NCI-H187 (cell line): ENCODE data around the gene ALDH6A1.

Source experiments
- DNase-seq, 2 experiments: peaks; one replicate each; lab custom pipeline; 2025; lab: John Stamatoyannopoulos, UW

ALDH6A1 gene

DNA sequence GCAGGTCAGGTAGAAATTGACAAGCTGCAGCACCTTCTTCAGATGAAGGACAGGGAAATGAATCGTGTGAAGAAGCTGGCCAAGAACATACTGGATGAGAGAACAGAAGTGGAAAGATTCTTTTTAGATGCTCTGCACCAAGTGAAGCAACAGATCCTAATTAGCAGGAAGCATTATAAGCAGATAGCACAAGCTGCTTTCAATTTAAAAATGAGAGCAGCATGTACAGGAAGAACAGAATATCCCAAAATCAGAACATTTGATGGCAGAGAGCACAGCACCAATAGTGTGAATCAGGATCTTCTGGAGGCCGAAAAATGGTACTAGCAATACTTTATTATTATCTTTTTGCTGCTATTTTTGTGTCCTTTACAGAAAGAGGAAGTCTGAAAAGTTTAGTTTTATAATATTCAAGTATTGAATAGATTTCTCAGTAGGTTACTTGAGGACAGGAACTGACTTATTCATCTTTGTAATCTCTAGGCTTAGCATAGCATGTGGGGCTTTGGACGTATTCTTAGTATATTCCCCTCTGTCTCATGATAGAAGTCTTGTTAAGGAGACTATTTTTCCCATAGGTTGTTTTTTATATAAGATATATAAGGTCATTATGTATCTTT, 34.3 kb downstream of the ALDH6A1 start:
- no peak for DNase-seq

DNA sequence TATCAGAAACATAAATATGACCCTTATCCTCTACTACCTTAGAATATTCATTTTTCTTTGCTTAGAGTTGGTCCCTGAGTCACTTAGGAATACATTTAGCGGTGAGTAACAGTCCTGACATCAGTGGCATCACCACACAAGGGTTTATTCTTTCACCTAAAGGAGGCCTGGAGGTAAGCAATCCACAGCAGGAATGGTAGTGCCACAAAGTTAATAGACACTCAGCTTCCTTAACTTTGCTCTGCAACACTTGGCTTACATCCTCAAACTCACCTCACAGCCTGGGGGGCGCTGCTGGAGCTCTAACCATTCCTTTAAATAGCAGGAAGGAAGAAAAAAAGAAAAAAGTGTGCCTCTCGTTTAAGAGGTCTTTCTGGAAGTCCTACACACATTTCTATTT, 36.0 kb downstream of the ALDH6A1 start:
- DNase-seq, result no peak

DNA sequence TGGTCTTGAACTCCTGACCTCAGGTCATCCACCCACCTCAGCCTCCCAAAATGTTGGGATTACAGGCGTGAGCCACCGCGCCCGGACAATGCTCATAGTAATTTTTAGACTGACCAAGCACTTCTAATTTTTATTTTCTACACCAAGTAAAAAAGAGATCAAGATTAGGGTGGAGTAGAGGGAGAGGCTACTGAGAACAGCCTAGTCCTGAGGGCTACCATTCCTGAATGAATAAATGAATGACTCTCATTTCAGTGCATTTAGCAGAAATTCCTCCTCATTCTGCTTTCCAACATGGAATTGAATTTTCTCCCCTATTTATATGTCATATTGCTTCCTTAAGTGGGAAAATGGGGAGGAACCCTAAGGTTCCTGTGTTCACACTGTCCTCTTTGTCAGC, 38.7 kb downstream of the ALDH6A1 start:
- no peak for DNase-seq

DNA sequence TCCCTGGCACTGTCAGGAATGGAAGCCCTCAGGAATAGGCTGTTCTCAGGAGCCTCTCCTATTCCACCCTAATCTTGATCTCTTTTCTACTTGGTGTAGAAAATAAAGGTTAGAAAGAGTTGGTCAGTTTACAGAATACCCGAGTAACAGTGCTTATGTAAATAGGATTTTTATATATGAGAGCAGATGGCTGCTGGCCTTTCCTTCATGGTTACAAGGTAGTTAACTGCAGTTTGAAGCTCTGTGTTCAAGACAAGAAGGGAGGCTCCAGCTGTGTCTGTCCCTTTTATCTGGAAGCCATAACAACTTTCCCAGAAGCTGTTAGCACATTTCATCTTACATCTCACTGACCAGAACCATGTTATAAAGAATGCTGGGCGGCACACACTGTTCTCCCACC, 42.0 kb downstream of the ALDH6A1 start:
- no peak for DNase-seq

DNA sequence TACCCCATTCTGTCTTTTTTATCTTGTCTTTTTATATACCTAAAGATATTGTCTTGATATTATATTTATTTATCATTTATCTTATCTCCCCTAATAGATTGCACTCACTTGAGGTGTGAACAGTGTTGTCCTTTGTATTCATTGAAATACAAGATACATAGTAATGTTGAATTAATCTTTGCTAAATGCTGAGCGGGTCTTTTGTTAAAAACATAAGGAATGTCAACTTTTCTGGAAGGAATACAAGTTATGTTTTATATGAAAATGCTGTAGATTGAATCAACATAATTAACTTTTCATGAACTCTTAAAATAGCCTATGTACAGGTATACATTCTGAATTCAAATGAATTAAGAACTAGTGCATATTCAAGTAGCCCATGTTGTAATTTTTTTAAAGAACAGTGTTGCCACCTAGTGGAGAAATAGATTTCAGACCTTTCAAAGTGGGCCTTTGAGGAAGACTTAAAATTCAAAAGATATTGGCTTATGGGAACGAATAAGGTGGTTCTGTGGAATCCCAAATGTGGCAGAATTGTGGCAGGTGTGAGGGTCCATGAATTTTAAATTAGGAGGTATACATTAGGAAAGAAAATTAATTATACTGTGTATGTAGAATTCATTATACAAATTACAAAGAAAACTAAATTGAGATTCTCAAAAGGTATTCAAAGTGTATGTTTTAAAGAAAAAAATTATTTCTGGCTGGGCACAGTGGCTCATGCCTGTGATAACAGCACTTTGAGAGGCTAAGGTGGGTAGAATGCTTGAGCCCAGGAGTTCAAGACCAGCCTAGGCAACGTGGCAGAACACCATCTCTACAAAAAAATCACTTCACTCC, 46.0 kb downstream of the ALDH6A1 start:
- DNase-seq, result peak in 1 of 2 experiments; percentile 13

DNA sequence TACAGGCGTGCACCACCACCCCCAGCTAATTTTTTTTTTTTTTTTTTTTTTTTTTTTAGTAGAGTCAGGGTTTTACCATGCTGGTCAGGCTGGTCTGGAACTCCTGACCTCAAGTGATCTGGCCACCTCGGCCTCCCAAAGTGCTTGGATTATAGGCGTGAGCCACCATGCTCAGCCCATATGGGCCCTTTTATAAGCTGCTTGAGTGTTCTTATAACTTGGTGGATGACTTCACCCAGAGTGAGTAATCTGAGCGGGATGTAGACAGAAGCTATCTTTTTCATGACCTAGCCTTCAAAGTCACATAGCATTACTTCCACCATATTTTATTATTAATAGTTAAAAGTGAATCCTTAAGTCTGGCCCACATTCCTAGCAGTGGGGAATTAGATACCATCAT, 48.7 kb downstream of the ALDH6A1 start:
- DNase-seq, result no peak

DNA sequence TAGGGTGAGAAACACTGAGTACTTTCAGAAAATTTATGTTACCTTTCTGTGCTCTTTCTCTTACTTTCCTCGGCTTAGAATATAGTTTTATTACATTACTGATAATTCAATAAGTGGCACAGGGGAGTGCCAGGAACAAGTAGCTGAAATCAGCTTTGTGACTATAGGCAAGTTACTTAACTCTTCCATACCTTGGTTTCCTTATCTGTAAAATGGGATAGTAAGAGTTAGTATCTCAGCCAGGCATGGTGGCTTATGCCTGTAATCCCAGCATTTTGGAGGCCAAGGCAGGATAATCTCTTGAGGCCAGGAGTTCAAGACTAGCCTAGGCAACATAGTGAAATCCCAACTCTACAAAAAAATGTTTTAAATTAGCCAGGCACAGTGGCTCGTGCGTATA, 49.7 kb downstream of the ALDH6A1 start:
- DNase-seq, result no peak

DNA sequence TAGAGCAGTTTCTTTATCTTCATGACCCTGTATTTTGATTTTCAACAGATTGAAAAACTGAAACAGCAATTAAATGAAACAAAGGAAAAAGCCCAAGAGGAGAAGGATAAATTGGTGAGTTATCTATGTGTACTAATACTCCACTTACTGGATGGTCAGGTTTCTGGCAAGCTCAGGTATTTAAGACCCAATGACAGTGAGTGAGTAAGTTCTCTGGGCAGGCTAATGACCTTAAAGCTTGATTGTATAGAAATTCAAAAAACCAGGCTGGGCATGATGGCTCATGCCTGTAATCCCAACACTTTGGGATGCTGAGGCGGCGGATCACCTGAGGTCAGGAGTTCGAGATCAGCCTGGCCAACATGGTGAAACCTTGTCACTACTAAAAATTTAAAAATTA, 55.1 kb downstream of the ALDH6A1 start:
- no peak for DNase-seq

DNA sequence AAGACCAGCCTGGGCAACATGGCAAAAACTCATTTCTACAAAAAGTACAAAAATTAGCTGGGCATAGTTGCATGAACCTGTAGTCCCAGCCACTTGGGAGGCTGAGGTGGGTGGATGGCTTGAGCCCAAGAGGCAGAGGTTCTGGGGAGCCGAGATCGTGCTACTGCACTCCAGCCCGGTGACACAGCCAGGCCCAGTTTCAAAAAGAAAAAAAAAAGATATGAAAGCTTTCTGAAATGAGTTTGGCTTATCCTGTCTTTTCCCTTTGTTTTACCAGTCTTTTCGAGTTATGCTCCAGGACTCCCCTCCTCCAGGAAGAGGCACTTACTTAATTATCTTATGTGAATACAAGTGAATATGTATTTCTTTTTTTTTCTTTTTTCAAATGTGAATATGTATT, 61.9 kb downstream of the ALDH6A1 start:
- DNase-seq, result no peak

DNA sequence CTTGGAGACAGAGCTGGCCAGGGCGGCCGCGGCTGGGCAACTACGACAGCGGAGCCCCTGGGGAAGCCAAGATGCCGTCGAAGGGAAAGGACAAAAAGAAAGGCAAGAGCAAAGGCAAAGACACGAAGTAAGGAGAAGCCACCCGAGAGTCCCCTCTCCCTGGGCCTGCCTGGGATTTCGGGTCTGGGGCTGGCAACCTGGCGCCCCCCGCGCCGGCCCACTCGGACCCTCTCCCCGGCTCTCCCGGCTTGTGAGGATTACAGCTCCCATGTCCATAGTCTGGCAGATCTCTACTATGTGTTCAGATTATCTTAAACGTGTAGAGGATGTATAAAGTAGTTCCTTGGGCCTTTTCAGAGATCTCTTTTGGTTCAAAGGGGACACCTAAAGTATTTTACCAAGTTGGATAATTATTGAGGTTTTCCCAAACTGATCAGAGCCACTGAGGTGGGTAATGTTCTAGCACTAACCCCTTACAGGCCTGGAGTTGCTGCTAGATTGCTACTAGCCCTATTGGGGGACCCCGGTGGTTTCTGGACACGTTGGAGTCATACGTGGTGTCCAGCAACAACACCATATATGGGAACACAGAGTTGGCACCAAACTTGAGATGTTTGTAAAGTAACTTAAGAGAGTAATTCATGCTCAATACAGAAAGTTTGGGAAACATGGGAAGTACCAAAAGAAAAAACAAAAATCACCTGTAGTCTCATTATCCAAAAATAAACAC, 64.7 kb downstream of the ALDH6A1 start:
- no peak for DNase-seq

DNA sequence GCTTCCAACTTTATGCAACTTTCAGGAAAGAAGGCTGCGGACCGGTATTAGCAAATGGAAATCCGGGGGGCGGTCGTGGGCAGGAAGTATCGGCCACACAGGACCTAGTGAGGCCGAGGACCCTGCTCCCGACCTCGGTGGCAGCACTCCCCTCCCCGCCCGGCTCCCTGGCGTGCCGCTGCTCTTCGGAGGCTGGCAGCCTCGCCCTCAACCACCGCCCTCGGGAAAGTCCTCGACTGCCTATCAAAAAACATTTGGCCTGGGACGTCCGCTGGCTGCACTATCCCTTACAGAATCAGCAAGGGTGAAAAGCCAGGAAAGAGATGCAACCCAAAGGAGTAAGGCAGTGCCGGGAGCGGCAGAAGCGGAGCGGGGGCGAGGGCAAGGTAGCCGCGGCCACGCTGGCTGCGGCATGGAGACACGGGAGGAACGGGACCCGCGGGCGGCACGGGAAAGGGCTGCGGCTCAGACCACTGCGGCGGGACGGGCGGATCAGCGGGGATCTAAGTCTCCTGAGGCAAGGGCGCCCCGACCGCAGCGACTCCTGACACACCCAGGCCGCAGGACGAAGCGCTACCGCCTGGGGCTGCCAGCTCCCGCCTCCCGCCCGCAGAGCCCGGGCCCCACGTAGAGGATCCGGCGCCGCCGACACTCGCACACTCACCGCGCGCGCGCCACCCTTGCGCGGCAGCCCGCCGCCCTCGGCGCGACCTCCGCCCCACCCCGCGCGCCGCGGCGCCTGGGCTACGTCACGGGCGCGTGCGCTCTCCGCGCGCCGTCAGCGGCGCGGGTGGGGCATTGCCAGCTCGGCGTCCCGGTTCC, 65.5 kb downstream of the ALDH6A1 start, which contains the start of the genes BBOF1 and ENTPD5:
Gene BBOF1, plus strand, starts transcription at position 764 of the 822 bp plus-strand sequence. CDS start 130 bp downstream, outside the sequence.
Gene ENTPD5, minus strand, starts transcription at position 703 of the 822 bp plus-strand sequence. CDS start 31,186 bp downstream, outside the sequence.
- peak; percentile 68 to 81 for DNase-seq

DNA sequence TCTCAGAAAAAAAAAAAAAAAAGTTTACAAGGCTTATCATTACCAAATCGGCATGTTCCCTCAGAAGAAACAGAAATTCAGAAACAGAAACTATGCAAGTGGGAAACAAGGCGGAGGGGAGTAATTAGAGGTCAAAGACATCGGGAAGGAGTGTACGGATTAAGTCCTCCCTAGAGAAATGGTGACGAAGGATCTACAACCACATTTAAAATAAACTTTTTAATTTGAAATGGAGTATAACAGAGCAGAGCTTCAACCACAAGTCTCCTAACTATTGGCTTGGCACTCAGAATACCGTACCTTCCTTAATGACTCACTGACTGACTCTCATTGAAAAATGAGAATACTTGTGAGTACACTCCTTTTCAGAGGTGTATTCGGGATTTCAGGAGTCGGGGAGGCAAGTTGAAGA, 66.1 kb downstream of the ALDH6A1 start:
- no peak for DNase-seq

DNA sequence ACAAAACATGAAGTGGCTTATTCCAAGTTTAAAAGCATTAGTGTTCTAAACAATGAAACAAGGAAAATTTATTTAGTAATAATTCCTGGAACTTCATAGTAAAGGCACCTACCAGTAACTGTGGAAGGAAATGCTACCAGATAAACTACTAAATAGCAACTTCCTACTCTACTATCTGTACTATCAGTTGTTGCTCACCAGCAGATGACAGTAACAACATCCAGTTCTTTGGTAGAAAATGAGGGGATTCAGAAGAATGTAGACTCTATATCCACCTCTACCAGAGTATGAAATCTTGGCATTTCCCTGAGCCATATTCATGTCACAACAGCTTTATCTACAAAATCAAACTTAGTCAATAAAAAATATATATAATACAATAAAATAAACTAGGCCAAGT, 68.3 kb downstream of the ALDH6A1 start:
- no peak for DNase-seq

DNA sequence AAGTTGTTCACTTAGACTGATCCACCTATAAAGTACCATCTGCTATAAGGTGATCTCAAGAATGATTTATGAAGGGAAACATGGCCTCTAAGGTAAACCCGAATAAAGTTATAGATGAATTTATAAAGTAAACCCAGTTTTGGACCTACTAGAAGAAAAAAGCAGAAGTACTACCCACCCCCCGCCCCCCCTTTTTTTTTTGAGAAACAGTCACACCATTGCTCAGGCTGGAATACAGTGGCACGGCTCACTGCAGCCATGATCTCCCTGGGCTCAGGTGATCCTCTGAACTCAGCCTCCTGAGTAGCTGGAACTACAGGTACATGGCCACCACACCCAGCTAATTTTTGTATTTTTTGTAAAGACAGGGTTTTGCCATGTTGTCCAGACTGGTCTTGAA, 69.1 kb downstream of the ALDH6A1 start:
- no peak for DNase-seq

DNA sequence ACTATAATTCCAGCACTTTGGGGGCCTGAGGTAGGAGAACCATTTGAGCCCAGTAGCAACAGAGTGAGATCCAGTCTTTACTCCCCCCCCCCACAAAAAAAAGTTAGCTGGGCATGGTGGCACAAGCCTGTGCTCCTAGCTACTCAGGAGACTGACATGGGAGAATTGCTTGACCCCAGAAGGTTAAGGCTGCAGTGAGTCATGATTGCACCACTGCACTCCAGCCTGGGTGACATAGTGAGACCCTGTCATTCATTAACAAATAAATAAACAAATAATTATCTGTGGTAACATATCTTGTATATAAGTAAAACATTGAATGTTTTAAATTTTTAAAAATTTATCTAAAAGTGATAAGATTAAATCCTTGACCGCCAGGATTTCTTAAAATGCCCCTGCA, 70.0 kb downstream of the ALDH6A1 start:
- DNase-seq, result no peak

DNA sequence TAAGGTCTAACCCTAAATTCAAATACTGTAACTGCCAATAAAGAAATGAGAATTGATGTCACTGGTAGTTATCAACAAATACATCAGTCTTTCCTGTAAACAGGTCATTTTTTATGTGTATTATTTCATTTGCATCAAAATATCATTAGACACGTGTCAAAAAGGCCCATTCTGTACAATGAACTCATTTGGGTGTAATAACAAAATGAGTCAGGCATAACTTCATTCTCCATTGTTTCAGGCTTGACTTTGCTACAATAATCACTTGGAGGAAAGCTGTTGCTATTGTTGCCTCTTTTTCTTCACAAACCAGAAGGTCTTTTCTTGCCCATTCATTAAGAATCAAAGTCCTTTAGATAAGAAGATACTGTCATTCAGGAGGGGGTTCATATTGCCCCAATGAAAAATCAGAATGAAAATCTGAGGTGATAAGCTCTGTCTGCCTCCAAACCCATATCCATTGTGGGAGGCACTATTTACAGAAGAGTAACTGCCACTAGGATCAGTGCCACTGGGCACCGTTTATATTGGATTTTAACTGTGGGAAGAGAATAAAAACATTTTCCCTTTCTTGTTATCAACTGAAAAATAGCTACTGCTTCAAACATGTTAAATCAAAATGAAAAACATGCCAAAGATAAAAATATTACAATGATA, 75.3 kb downstream of the ALDH6A1 start:
- DNase-seq, result no peak
